ENCODE measurements around the gene SHISAL1.

GRCh38 chr22:44340271-44341239 lies 27.8 kb upstream of the SHISAL1 start:
- no peak for TF ChIP-seq GATA3 (IDR thresholded peaks at IDR 0.05; ENCODE audit: low read depth, low read length)
- no peak for TF ChIP-seq GATA2 (IDR thresholded peaks at IDR 0.05; ENCODE audit: low read depth, low read length)

Measured in SH-SY5Y (cell line).